ENCODE data around the gene NPB.

The NPB gene

GRCh38 chr17:81869221-81870130 lies 32.6 kb upstream of the NPB start:
- DNase-seq (ENCODE audit: low read depth): no peak

- no peak for DNase-seq (ENCODE audit: low read depth)
Measured at GRCh38 chr17:81870131-81870980, 31.7 kb upstream of the NPB start.

GRCh38 chr17:81870981-81871386 lies 31.1 kb upstream of the NPB start, which contains the start of gene ARHGDIA:
Gene ARHGDIA (minus strand): TSS chr17:81871337. CDS start chr17:81869930, 1,407 bp downstream.
- no peak for DNase-seq (ENCODE audit: low read depth)

GRCh38 chr17:81871387-81872230 lies 30.4 kb upstream of the NPB start:
- DNase-seq (ENCODE audit: low read depth): peak; percentile 91

DNA sequence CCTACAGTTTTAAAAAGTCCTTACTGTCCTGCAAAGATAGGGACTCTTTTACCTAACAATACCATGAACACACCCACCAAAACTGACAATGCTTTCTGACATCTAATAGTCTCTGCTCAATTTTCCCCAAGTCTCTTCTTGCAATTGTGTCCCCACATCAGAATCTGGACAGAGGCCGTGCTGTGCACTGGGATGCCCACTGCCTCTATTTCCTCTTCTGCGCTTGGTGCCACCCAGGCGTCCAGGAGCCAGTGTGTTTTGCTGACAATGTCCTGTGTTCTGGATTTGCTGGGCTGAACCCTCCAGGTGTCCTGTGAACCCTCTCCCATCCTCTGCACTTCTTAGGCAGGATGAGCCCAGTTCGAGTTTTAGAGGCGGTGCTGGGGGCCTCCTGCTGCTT lies 24.5 kb upstream of the NPB start:
- no peak for DNase-seq (ENCODE audit: low read depth)

- no peak for DNase-seq (ENCODE audit: low read depth)
Measured at GRCh38 chr17:81878294-81878693, 23.7 kb upstream of the NPB start.

DNA sequence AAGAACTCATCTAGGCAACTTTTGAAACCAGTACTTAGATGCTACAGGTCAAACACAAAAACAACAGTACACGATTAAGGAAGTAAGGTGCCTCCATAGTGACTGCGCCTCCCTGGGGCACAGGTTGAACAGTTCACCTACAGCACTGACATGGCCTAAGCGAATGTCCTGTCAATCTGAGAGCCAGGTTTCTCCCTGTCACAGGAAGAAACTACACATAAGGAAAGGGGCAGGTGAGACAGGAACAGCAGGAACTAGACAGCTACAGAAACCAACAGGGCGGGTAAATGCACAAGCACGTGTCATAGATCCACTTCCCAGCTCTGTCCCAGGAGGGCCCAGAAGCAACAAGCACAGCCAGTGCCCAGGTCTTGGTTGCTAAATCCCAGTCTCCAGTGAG lies 22.9 kb upstream of the NPB start:
- no peak for DNase-seq (ENCODE audit: low read depth)

DNA sequence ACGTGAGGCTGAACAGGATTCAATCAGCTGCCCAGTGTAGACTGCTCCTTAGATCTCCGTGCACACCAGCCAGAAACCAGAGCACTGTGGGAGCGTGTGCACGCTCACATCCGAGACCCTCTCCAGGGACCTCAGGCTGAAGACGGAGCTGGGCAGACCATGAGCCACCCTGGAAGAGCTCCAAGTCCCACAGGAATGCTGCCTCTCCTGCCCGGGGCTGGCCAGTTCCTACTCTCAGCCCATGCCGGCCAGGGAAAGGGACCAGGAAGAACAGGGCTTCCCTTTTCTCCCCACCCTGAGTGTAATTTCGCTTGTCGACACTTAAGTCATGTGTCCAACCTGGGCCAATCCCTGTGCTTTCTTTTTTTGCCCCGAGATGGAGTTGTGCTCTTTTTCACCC lies 17.5 kb upstream of the NPB start:
- DNase-seq (ENCODE audit: low read depth): no peak

DNA sequence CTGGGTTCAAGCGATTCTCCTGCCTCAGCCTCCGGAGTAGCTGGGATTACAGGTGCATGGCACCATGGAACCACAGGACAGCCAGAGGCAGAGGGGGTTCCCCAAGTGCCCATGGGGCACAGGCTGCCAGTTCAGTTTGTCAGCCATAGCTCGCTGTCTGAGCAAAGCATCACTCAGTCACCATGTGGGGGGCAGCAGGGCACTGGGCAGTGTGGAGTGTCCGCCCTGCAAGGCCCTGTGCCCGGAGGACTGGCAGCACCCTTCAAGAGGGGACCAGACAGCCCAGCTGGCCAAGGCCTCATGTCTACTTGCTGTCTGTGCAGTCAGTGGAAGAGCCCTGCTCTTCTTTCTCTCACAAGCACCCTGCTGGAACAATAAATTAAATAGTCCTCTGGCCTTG lies 17.1 kb upstream of the NPB start:
- DNase-seq (ENCODE audit: low read depth): no peak

DNA sequence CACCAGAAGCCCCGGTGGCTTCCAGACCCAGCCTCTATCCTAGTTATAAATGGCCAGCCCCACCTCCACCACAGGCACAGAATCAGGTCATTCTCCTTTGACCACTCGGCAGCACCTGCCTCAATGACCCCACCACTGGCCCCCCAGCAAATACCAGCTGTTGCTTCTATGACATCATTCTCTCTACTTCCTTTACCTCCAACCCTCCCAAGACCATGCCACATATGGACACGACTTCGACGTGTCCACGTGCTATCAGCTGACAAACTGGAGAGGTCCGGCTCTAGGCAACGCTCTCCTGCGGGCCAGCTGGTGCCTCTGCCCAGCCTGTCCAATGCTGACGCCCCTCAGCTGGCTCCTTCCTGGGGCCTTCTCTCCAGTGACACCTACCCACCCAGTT lies 16.6 kb upstream of the NPB start:
- DNase-seq (ENCODE audit: low read depth): no peak

DNA sequence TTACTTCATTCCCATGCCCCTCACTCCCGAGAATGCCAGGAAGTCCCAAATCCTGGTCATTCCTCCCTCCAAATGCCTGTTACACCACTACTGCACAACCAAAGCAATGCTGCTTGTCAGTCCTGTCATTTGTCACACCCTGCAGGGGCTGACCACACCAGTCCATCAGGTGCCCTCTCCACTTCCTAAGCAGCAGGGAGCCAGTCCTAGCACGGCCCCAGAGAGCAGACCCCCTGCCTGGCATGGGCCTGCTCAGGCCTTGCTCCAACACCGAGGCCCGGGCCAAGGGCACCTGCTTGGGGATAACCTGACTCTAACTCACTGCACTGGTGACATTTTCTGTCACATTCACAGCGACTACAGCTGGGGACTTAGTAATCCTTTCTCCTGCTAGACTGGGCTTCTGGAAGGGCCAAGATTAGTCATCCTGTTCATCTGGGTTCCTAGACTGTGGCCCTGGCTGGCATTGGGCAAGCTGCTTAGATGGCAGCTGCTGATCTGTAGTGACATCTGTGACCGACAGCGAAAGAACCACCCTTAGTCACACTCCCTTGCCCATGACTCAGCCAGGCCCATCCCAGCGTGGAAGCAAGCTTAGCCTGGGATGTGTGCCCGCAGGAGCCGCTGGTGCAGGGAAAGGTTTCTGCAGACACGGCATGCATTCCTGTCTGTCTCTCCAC lies 16.0 kb upstream of the NPB start:
- DNase-seq (ENCODE audit: low read depth): no peak

GRCh38 chr17:81888105-81888987 lies 13.7 kb upstream of the NPB start:
- no peak for DNase-seq (ENCODE audit: low read depth)

- DNase-seq (ENCODE audit: low read depth): no peak
Measured at GRCh38 chr17:81888988-81889595, 12.9 kb upstream of the NPB start.

- DNase-seq (ENCODE audit: low read depth): no peak
Measured at GRCh38 chr17:81889602-81890001, 12.4 kb upstream of the NPB start.

DNA sequence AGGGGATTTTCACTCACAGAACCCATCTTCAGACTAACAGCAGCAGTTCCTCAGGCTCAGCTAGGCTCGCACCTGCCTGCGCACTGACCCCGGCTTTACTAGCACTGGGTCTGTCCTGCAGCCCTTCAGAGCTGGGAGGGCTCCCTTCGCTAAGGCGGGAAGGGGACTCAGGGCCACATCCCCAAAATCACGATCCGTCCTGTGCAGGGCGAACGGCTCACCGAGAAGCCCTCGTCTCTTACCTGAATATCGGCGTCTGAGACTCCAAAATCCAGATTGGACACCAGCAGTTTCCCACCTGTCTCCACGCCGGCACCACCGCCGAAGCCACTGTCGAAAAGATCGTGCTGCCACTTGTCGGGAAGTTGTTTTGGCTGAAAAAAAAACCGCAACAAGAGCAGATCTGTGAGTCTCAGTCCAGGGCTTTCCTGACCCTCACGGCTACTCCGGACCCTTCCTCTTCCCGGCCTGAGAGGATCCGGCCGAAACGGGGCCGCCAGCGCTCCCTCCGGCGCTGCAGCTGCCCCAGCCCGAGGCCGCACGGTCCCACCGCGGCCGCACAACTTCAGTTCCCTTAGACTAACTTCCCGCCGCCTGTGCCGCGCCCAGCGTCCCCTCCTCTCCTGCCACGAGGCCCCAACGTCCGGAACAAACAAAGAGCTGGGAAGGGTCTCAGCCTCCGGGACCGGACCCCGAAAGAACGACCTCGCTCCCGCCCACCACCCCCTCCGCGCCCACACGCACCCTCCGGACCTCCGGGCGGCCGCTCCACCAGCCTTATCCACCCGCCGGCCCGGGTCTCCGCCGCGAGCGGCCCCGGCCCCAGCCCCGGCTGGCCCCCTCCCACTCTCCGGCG lies 11.4 kb upstream of the NPB start:
- no peak for DNase-seq (ENCODE audit: low read depth)

- no peak for DNase-seq (ENCODE audit: low read depth)
Measured at GRCh38 chr17:81891303-81891552, 10.8 kb upstream of the NPB start.

DNA sequence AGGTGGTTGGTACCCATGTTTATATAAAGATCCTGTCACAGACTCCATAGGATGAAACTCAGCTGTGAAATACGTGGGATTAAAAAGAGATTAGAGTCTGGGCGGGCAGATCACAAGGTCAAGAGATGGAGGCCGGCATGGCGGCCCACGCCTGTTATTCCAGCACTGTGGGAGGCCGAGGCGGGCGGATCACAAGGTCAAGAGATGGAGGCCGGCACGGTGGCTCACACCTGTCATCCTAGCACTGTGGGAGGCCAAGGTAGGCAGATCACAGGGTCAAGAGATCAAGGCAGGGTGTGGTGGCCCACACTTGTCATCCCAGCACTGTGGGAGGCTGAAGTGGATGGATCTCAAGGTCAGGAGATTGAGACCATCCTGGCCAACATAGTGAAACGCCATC lies 6.6 kb upstream of the NPB start:
- DNase-seq (ENCODE audit: low read depth): no peak

- no peak for DNase-seq (ENCODE audit: low read depth)
Measured at GRCh38 chr17:81898029-81898866, 3.8 kb upstream of the NPB start.

Data from stimulated activated CD8-positive, alpha-beta memory T cell treated with anti-CD3 and anti-CD28 coated beads, Interleukin-15, amount 100 ng/mL, for 1 hour (primary cell).